H1 (cell line): Measurements from ENCODE around the gene PPY. TPM values are rescaled to one million over a fixed set of nuclear protein-coding genes. Genes with fewer than 3 reads are reported as not detected.
A peak's percentile ranks its signal among the peaks of the same experiment; 100 is the strongest.

Experiments
- ATF3 ChIP-seq: IDR thresholded peaks from 2 replicates; pipeline ENCODE4 v1.6.1; 2011; ENCODE audit warnings: low read depth, mild to moderate bottlenecking, low read length; ENCODE audit not compliant: insufficient read depth
- BRCA1 ChIP-seq: IDR thresholded peaks from 2 replicates; pipeline ENCODE4 v1.6.1; 2012; ENCODE audit warnings: low read depth, low read length, improper control_type of control experiment
- CBX5 ChIP-seq: fragments of 300-800, 300-1000 bp; sonication (generic); IDR thresholded peaks from 2 replicates; pipeline ENCODE4 v1.7.1; 2016; ENCODE audit warnings: antibody characterized with exemption, low read length, low read depth
- CEBPB ChIP-seq: IDR thresholded peaks from 2 replicates; pipeline ENCODE4 v1.6.1; 2012; ENCODE audit warnings: low read depth, low read length
- CTBP2 ChIP-seq: IDR thresholded peaks from 2 replicates; pipeline ENCODE4 v1.7.0; 2011; ENCODE audit warnings: borderline replicate concordance, mild to moderate bottlenecking, moderate library complexity, mixed read lengths, low read length; ENCODE audit not compliant: insufficient read depth, insufficient read length
- EZH2 ChIP-seq: fragments of 200-600 bp; sonication (generic); IDR thresholded peaks from 2 replicates; pipeline ENCODE4 v1.7.1; 2012; ENCODE audit warnings: low read depth, mild to moderate bottlenecking, moderate library complexity, low read length, inconsistent platforms; ENCODE audit not compliant: severe bottlenecking
- HDAC2 ChIP-seq, 2 experiments: fragments of 300-600 bp in 1 of 2; sonication (generic) in 1 of 2; IDR thresholded peaks; 2 replicates each; pipeline ENCODE4 v1.6.1; 2011 to 2012; ENCODE audit warnings: low read depth in 2 of 2, low read length in 2 of 2, mild to moderate bottlenecking in 2 of 2, moderate library complexity in 2 of 2, borderline replicate concordance in 1 of 2, inconsistent platforms in 1 of 2
- POLR2A ChIP-seq, 2 experiments: IDR thresholded peaks; 1 replicate in 1 of 2; 2 replicates in 1 of 2; pipeline ENCODE4 v1.6.1; 2011; ENCODE audit warnings: low read depth in 2 of 2, low read length in 2 of 2, mild to moderate bottlenecking in 2 of 2; ENCODE audit errors: control extremely low read depth in 1 of 2
- RAD21 ChIP-seq, 2 experiments: IDR thresholded peaks in 1 of 2; conservative IDR thresholded peaks in 1 of 2; 2 replicates each; pipeline ENCODE4 v1.6.1; 2011; ENCODE audit warnings: low read depth in 2 of 2, low read length in 2 of 2, improper control_type of control experiment in 1 of 2, inconsistent platforms in 1 of 2, mild to moderate bottlenecking in 1 of 2, moderate library complexity in 1 of 2
- RXRA ChIP-seq: IDR thresholded peaks from 2 replicates; pipeline ENCODE4 v1.6.1; 2011; ENCODE audit warnings: low read depth, mild to moderate bottlenecking, low read length, moderate library complexity; ENCODE audit not compliant: insufficient read depth
- SP2 ChIP-seq: IDR thresholded peaks from 2 replicates; pipeline ENCODE4 v1.6.1; 2012; ENCODE audit warnings: mild to moderate bottlenecking, low read length, inconsistent platforms
- SP4 ChIP-seq: IDR thresholded peaks from 2 replicates; pipeline ENCODE4 v1.6.1; 2012; ENCODE audit warnings: low read length, inconsistent platforms
- SRF ChIP-seq: IDR thresholded peaks from 2 replicates; pipeline ENCODE4 v1.6.1; 2011; ENCODE audit warnings: mild to moderate bottlenecking, low read depth, low read length, moderate library complexity
- TAF1 ChIP-seq: IDR thresholded peaks from 2 replicates; pipeline ENCODE4 v1.6.1; 2011; ENCODE audit warnings: mild to moderate bottlenecking, low read depth, low read length
- TAF7 ChIP-seq: optimal IDR thresholded peaks from 2 replicates; pipeline ENCODE3; 2011; ENCODE audit warnings: low read depth, mild to moderate bottlenecking, inconsistent platforms, low read length, moderate library complexity, borderline replicate concordance
- TBP ChIP-seq: IDR thresholded peaks from 2 replicates; pipeline ENCODE4 v1.6.1; 2011; ENCODE audit warnings: low read depth, low read length, improper control_type of control experiment
- TEAD4 ChIP-seq: IDR thresholded peaks from 2 replicates; pipeline ENCODE4 v1.6.1; 2012; ENCODE audit warnings: low read depth, low read length, inconsistent platforms, mixed read lengths
- YY1 ChIP-seq: IDR thresholded peaks from 2 replicates; pipeline ENCODE4 v1.6.1; 2011; ENCODE audit warnings: low read depth, mild to moderate bottlenecking, low read length
- ZNF274 ChIP-seq: IDR thresholded peaks from 2 replicates; pipeline ENCODE4 v1.7.0; 2012; ENCODE audit warnings: low read length, borderline replicate concordance; ENCODE audit errors: extremely low read depth
- polyA plus RNA-seq, 7 experiments: library from polyadenylated mRNA; depleted of rRNA in 3 of 7; stranded (reverse) in 5 of 7; unstranded in 2 of 7; fragments of >200 nt in 5 of 7; fragments of 200-250 nt in 2 of 7; gene quantifications; 1 replicate in 5 of 7; 2 replicates in 1 of 7; 4 replicates in 1 of 7; pipeline versions ENCODE4 v1.2.1 to v1.2.3, GENCODE V29; 2011 to 2013; ENCODE audit warnings: missing spikeins in 2 of 7, mixed read lengths in 2 of 7
- total RNA-seq: library from RNA; stranded (reverse); fragmentation: NEBNext Ultra II Directional; extraction: Animal tissue kit (Norgen Biotek cat#: 25700); gene quantifications from 2 replicates; pipeline ENCODE4 v1.2.1, GENCODE V29; 2021
- TF ChIP-seq, protein P1 (sequence below), 3 experiments: IDR thresholded peaks; 1 replicate in 2 of 3; 2 replicates in 1 of 3; pipeline versions ENCODE4 v1.5.1 to v1.6.1; 2011; ENCODE audit warnings: low read length in 3 of 3, mild to moderate bottlenecking in 3 of 3, inconsistent platforms in 2 of 3, low read depth in 1 of 3, moderate library complexity in 1 of 3; ENCODE audit not compliant: insufficient read depth in 1 of 3; ENCODE audit errors: control extremely low read depth in 1 of 3

The PPY gene
- total and polyA plus RNA-seq, 2 of the 8 experiments (the other 6 are each of a cell fraction or from before 2014, with no cell fraction given): 0.26 TPM; not detected in 1

DNA sequence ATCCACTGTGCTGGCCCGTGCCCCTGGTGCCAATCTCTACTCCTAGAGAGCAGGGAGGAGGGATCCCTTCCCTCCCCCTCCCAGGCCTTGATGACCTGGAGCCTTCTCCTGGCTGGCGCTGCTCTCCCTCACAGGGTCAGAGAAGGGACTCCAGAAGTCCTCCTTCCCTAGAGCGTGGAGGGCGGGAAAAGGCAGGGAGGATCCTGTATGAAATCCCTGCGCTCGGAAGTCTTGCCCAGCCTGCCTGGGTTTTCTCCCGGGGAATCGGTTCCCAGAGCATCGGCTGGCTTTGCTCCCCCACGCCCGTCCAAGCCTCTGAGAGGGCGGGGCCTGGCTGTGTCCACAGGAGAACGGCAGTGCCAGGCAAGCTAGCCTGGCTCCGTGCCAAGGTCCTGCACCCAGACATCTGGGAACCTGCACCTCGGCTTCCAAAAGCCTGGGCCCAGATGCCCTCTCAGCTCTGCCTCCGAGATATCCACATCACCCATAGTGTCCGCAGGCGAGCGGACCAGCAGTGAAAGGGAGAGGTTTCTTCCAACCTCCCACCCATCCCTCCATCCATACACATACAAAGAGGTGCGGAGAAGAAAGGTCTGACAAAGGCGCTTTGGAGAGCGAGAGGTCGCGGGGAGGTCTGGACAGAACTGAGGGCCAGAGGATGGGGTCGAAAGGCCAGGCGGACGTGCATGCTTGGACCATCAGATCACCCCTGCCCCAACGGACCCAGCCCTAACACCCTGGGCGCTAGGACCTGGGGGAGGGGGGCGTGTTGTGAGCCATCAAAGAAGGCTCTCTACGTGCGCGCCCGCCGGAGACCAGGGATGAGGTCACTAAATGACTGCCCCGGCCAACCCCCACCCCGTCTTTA is 36.1 kb downstream of the PPY start (continued):
- peak in 1 of 2 experiments; percentile 57; a peak in 1 of 4 replicates for TF ChIP-seq HDAC2 (IDR thresholded peaks at IDR 0.05; ENCODE audit: borderline replicate concordance in 1 of 2, low read depth in 2 of 2, low read length in 2 of 2)
- no peak for TF ChIP-seq ATF3
- TF ChIP-seq SP2: no peak
- TF ChIP-seq TBP: no peak
- TF ChIP-seq TEAD4: no peak
- TF ChIP-seq TAF1: no peak
- no peak for TF ChIP-seq YY1
- TF ChIP-seq SP4: no peak
- no peak for TF ChIP-seq RAD21 (IDR thresholded peaks at IDR 0.05 in 1 of 2, conservative IDR thresholded peaks at IDR 0.05 in 1 of 2; ENCODE audit: low read depth in 2 of 2, low read length in 2 of 2)
- no peak for TF ChIP-seq POLR2A (IDR thresholded peaks at IDR 0.05; ENCODE audit: control extremely low read depth in 1 of 2, low read depth in 2 of 2, low read length in 2 of 2)
- no peak for TF ChIP-seq ZNF274
- TF ChIP-seq CEBPB: no peak
- TF ChIP-seq, protein P1, sequence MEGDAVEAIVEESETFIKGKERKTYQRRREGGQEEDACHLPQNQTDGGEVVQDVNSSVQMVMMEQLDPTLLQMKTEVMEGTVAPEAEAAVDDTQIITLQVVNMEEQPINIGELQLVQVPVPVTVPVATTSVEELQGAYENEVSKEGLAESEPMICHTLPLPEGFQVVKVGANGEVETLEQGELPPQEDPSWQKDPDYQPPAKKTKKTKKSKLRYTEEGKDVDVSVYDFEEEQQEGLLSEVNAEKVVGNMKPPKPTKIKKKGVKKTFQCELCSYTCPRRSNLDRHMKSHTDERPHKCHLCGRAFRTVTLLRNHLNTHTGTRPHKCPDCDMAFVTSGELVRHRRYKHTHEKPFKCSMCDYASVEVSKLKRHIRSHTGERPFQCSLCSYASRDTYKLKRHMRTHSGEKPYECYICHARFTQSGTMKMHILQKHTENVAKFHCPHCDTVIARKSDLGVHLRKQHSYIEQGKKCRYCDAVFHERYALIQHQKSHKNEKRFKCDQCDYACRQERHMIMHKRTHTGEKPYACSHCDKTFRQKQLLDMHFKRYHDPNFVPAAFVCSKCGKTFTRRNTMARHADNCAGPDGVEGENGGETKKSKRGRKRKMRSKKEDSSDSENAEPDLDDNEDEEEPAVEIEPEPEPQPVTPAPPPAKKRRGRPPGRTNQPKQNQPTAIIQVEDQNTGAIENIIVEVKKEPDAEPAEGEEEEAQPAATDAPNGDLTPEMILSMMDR (IDR thresholded peaks at IDR 0.05; ENCODE audit: control extremely low read depth in 1 of 3, insufficient read depth in 1 of 3, low read depth in 1 of 3, low read length in 3 of 3): no peak
- no peak for TF ChIP-seq RXRA
- no peak for TF ChIP-seq TAF7
- TF ChIP-seq CBX5: no peak
- no peak for TF ChIP-seq EZH2
- no peak for TF ChIP-seq CTBP2
- no peak for TF ChIP-seq SRF
- TF ChIP-seq BRCA1: no peak
